DOHH2 (cell line): ENCODE data around the gene MRPL10.

ENCODE experiments used
- H3F3A ChIP-seq: fragments of 200-600 bp; sonication (generic), shearing (Covaris generic); 2 replicates; pipeline ENCODE4 v1.6.0; 2016; ENCODE audit warnings: antibody characterized with exemption, mild to moderate bottlenecking; ENCODE audit not compliant: control insufficient read depth, insufficient read depth
- H3K27ac ChIP-seq: fragments of 200-600 bp; sonication (generic); 2 replicates; pipeline ENCODE4 v1.5.1; 2014; ENCODE audit warnings: low read depth, mild to moderate bottlenecking, low read length, moderate library complexity
- H3K27me3 ChIP-seq: fragments of 200-600 bp; sonication (generic); 2 replicates; pipeline ENCODE4 v1.6.1; 2014; ENCODE audit warnings: mild to moderate bottlenecking, low read length, mixed read lengths; ENCODE audit not compliant: control insufficient read depth
- H3K36me3 ChIP-seq: fragments of 200-600 bp; sonication (generic); 2 replicates; pipeline ENCODE4 v1.6.1; 2014; ENCODE audit warnings: mild to moderate bottlenecking, low read length, moderate library complexity, mixed read lengths; ENCODE audit not compliant: control insufficient read depth
- H3K4me1 ChIP-seq: fragments of 200-600 bp; sonication (generic); 2 replicates; pipeline ENCODE4 v1.6.1; 2014; ENCODE audit warnings: mild to moderate bottlenecking, low read length, mixed read lengths; ENCODE audit not compliant: control insufficient read depth
- H3K4me2 ChIP-seq: fragments of 200-600 bp; sonication (generic); 2 replicates; pipeline ENCODE4 v1.6.0; 2014; ENCODE audit warnings: mild to moderate bottlenecking, low read length, moderate library complexity
- H3K4me3 ChIP-seq: fragments of 200-600 bp; sonication (generic); 2 replicates; pipeline ENCODE4 v1.5.1; 2014; ENCODE audit warnings: mild to moderate bottlenecking, low read length, mixed read lengths
- H3K79me2 ChIP-seq: fragments of 200-600 bp; sonication (generic); 2 replicates; pipeline ENCODE4 v1.6.1; 2014; ENCODE audit warnings: mild to moderate bottlenecking, low read length, mixed read lengths; ENCODE audit not compliant: control insufficient read depth
- H3K9me2 ChIP-seq: fragments of 200-600 bp; sonication (generic); replicated peaks from 2 replicates; pipeline ENCODE4 v1.6.1; 2014; ENCODE audit warnings: mild to moderate bottlenecking, low read length, mixed read lengths; ENCODE audit not compliant: control insufficient read depth
- H3K9me3 ChIP-seq: fragments of 200-600 bp; sonication (generic); 2 replicates; pipeline ENCODE4 v1.6.1; 2014; ENCODE audit warnings: antibody characterized with exemption, low read length, mixed read lengths; ENCODE audit not compliant: control insufficient read depth, insufficient read depth
- H4K20me1 ChIP-seq: fragments of 200-600 bp; sonication (generic); 2 replicates; pipeline ENCODE4 v1.6.0; 2014; ENCODE audit warnings: low read depth, mild to moderate bottlenecking, antibody characterized with exemption, low read length, moderate library complexity; ENCODE audit not compliant: control insufficient read depth, insufficient read depth
- EZH2phosphoT487 ChIP-seq: fragments of 200-600 bp; sonication (generic); IDR thresholded peaks from 2 replicates; pipeline ENCODE4 v1.6.1; 2017; ENCODE audit warnings: borderline replicate concordance, mild to moderate bottlenecking, antibody characterized with exemption, low read length, moderate library complexity, mixed read lengths
- TF ChIP-seq, protein P1 (sequence below): fragments of 200-600 bp; sonication (generic); IDR thresholded peaks from one replicate; pipeline ENCODE4 v1.5.1; 2014; ENCODE audit warnings: antibody characterized with exemption, mild to moderate bottlenecking, low read depth, low read length; ENCODE audit not compliant: poor library complexity, severe bottlenecking

Gene MRPL10

DNA sequence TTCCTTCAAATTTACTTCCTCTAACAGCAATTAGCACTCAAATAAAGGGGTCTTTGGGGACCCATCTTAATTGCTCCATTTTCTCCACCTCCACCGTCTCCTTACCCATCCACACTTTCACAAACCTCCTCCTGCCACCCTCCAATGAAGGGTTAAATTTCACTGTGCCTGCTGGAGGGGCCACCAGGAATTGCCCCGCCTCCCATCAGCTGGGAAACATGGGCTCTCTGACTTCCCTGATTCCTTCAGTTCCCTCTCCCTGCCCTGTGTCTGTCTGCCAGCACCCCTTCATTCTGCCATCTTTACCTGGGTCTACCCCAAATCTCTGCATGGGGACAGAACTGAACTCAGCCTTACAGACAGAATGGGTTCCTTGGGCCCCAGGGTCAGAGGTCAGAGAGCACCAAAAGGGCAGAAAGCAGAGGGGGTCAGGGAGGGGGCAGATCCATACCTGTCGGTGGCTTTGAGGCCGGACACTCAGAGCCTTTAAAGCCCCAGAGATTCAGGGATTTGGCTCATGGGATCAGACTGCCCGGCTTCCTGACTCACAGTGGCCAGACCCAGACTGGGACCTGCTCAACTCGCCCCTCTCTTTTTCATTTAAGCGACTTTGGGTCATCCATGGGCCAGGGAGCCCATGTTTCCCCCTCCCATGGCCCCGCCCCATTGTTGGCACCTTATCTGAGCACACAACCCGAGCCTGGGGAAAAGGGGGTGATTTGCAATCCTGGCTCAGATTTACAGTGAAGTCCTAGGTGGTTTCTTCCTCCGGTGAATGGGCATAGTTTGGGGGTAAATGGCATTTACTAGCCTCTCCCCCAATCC is 47.1 kb upstream of the MRPL10 start:
- no peaks in the 10 kb centered on the region for H3K9me2 ChIP-seq
- H3K27ac ChIP-seq = no peak overlapping the region
- H3K4me2 ChIP-seq = no peak overlapping the region
- H3K4me3 ChIP-seq = no peak overlapping the region
- peaks cover 34% of the 10 kb centered on the region for H3K27me3 ChIP-seq
- TF ChIP-seq, protein P1, sequence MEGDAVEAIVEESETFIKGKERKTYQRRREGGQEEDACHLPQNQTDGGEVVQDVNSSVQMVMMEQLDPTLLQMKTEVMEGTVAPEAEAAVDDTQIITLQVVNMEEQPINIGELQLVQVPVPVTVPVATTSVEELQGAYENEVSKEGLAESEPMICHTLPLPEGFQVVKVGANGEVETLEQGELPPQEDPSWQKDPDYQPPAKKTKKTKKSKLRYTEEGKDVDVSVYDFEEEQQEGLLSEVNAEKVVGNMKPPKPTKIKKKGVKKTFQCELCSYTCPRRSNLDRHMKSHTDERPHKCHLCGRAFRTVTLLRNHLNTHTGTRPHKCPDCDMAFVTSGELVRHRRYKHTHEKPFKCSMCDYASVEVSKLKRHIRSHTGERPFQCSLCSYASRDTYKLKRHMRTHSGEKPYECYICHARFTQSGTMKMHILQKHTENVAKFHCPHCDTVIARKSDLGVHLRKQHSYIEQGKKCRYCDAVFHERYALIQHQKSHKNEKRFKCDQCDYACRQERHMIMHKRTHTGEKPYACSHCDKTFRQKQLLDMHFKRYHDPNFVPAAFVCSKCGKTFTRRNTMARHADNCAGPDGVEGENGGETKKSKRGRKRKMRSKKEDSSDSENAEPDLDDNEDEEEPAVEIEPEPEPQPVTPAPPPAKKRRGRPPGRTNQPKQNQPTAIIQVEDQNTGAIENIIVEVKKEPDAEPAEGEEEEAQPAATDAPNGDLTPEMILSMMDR = no peak
- no peak for TF ChIP-seq EZH2phosphoT487
- H3F3A ChIP-seq = no peaks in the 10 kb centered on the region
- H3K79me2 ChIP-seq = no peaks in the 10 kb centered on the region
- H3K36me3 ChIP-seq = no peaks in the 10 kb centered on the region
- no peaks in the 10 kb centered on the region for H4K20me1 ChIP-seq
- no peaks in the 10 kb centered on the region for H3K9me3 ChIP-seq
- H3K4me1 ChIP-seq = peaks cover 14% of the 10 kb centered on the region

DNA sequence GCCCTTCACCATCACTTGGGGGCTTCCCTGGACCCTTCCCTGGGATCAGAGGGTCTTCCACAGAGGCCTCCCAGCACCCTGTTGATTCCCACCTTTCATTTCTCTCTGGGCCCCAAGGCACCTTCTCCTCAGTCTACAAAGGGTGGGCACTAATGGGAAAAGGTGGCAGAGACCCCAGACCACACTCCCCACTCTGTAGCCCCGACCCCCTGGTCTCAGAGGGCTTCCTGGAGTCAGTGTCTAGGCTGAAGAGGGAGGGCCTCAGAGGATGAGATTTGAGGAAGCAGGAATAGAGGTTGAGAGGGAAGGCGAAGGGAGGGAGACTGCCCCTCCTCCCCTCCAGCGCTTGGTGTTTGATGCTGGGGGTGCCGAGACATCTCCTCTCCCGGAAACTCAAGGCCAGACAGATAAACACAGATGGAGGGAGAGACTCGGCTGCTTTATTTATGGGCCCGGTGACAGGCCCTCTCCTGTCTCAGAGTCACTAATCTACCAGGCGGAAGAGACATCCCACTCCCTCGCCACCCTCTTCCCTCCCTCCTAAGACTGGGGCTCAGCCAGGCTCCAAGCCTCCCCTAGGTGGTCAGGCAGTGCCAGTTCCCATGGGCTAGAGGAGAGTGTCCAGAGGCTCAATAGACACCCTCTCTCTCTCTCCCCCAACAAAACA is 46.2 kb upstream of the MRPL10 start:
- Histone ChIP-seq H3K27ac (no peak overlapping the region), H3K9me2 (no peaks in the 10 kb centered on the region), H3K27me3 (peaks cover 30% of the 10 kb centered on the region), H3K9me3 (no peaks in the 10 kb centered on the region), H3K79me2 (no peaks in the 10 kb centered on the region), H4K20me1 (no peaks in the 10 kb centered on the region), H3K36me3 (no peaks in the 10 kb centered on the region), H3K4me2 (no peak overlapping the region), H3K4me3 (no peak overlapping the region), H3K4me1 (peaks cover 20% of the 10 kb centered on the region), H3F3A (no peaks in the 10 kb centered on the region)
- TF ChIP-seq, protein P1 = no peak
- no peak for TF ChIP-seq EZH2phosphoT487

DNA sequence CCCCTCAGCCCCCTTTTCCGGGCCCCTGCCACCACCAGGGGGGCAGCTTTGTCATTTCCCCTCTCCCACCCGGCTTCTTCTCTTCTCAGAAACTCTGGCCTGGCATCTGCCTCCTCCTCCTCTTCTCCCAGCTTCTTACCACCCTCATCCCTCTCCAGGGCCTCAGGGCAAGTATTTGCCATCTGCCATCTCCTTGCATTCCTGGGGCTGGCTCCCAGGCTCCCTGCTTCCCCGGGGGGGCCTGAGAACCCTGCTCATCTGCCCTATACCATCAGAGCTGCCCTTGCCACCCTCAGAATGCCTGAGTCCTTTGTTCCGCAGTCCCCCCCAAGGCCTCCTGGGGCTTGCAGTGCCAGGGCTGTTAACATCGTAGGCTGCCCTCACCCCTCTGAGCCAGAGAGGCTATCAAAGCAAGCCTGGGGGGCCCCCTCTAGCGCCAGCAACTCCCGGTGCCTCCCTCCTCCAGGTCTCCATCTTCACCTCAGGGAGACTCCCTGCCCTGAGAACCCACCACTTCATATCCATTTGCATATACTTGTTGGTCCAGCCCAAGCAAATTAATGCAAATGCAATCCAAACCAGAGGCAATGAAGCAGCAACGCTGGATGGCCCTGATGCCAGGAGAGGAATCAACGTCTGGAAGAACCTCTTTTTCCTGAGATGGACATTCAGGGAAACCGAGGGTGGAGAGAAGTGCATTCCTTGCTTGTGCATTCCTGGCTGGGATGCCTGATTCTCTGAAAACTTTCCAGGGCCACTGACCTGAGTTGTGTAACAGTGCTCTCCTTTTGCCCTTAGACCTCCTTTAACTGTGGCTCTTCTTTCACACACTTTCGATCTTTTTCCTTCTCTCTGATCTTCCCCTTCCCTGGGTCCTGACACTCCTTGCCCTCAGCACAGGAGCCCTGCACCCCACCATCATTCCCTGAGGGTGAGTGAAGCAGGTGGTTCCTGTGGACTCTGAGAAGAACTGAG is 44.0 kb upstream of the MRPL10 start:
- Histone ChIP-seq H3K79me2 (no peaks in the 10 kb centered on the region), H3K27ac (no peak overlapping the region), H3K9me3 (no peaks in the 10 kb centered on the region), H3K4me1 (peaks cover 20% of the 10 kb centered on the region), H3F3A (no peaks in the 10 kb centered on the region), H4K20me1 (no peaks in the 10 kb centered on the region), H3K4me2 (no peak overlapping the region), H3K36me3 (no peaks in the 10 kb centered on the region), H3K27me3 (peaks cover 37% of the 10 kb centered on the region), H3K4me3 (no peak overlapping the region), H3K9me2 (no peaks in the 10 kb centered on the region)
- TF ChIP-seq, protein P1 = no peak
- no peak for TF ChIP-seq EZH2phosphoT487
